GM18526 (cell line): ENCODE measurements around the gene IP6K3.

Source experiments
- POLR2A ChIP-seq: IDR thresholded peaks from 3 replicates; pipeline ENCODE4 v1.6.1; 2011; ENCODE audit not compliant: insufficient read length; ENCODE audit errors: extremely low read depth

Gene IP6K3

GRCh38 chr6:33782561-33782960, 35.9 kb upstream of the IP6K3 start:
- no peak for TF ChIP-seq POLR2A

GRCh38 chr6:33781131-33781975, 34.6 kb upstream of the IP6K3 start:
- no peak for TF ChIP-seq POLR2A

- no peak for TF ChIP-seq POLR2A
Observed at GRCh38 chr6:33779895-33780294, 33.2 kb upstream of the IP6K3 start.

DNA sequence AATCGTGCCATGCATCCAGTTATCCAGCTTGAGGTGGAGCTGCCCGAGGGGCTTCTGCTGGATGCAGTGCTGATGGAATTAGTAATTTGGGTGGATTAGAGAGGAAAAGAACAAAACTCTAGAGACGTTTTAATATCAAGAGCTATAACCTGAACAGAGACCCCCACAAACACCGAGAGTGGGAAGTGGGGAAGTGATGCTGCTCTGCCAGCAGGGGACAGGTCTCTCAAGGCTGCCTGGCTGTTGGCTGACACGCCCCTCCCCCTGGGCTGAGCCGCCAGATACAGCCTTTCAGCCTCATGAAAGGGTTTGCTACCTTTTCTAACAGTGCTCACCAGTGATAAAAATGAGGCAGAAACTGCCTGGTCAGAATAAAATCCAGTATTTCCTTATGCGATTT, 32.6 kb upstream of the IP6K3 start:
- TF ChIP-seq POLR2A, result no peak

- TF ChIP-seq POLR2A, result no peak
Observed at GRCh38 chr6:33778444-33779121, 31.9 kb upstream of the IP6K3 start.

DNA sequence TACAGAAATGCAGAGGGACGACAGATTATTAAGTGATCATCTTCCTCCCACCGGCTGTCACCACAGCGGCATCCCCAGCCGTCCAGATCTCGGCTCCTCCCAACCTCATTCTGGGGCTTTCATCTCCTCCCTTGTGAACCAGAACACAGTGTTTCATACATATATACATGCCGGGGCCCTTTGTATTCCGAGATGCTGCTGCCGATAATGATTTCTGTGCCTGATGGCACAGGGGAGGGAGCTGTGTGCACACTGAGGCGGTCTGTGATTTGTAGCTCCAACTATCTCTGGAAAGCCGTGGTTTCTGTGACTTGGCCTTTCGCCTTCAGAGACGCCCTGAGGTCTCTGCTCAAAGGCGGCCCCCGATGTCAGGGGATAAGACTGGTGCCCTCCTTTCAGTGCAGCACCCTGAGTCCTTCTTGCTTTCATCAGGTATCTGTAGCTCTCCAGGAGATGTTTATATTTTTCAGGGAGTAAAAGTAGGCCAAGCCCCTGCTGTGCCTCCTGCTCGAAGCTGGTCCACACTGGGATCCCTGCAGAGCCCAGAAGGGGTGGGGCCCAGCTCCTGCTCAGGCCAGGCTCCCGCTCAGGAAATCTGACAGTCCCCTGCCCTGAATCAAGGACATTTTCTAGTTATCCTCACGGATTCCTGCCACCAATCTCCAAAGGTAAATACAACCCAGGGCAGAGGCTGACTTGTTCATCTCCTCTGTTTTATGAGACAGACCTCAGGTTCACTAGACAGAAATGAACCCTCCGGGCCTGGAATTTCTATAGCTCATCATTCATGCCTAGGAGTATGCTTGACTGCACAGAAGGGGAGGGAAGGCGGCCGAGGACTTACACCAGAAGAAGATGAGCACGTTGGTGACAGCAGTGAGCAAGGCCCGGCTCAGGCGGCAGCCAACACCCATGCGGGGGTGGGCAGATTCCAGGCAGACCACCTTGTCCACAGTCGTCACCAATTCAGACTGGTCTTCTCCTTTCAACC, 31.0 kb upstream of the IP6K3 start:
- TF ChIP-seq POLR2A, result no peak

GRCh38 chr6:33776764-33777163, 30.1 kb upstream of the IP6K3 start:
- TF ChIP-seq POLR2A, result no peak

- no peak for TF ChIP-seq POLR2A
Observed at GRCh38 chr6:33776186-33776585, 29.5 kb upstream of the IP6K3 start.

GRCh38 chr6:33774774-33775173, 28.1 kb upstream of the IP6K3 start:
- TF ChIP-seq POLR2A, result no peak

GRCh38 chr6:33772902-33773472, 26.3 kb upstream of the IP6K3 start:
- no peak for TF ChIP-seq POLR2A

DNA sequence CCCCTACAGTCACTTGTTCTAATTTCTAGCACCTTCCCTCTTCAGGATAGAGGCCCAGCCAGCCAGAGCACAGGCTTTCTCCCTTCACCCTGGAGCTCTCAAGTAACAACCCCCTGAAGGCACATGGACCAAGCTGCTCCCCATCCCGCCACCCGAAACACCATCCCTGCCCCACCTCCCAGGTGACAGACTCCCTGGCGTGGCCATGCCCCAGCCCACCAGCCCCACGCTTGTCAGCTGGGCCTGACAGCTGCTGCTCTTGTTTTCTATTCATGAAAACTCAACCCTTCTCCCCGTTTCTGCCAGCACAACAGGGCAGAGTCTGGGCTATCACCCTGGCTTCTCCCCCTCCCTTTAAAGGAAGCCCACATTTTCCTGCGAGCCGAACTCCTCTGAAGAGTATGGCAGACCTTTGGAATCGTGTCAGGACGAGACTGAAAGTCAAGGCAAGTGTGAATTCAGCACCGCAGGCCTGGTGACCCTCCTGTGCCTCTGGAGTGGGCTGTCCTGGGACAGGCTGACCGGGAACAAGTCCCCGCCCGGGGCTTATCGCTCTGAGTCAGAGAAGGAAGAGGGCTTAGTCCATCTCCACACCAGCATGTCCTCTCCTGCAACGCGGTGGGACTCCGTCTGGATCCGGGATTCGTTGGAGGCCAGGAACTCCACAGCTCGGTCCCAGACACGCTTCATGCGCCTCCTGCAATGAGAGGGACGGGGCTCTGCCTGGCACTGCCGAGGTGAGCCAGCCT, 25.6 kb upstream of the IP6K3 start:
- TF ChIP-seq POLR2A, result no peak

DNA sequence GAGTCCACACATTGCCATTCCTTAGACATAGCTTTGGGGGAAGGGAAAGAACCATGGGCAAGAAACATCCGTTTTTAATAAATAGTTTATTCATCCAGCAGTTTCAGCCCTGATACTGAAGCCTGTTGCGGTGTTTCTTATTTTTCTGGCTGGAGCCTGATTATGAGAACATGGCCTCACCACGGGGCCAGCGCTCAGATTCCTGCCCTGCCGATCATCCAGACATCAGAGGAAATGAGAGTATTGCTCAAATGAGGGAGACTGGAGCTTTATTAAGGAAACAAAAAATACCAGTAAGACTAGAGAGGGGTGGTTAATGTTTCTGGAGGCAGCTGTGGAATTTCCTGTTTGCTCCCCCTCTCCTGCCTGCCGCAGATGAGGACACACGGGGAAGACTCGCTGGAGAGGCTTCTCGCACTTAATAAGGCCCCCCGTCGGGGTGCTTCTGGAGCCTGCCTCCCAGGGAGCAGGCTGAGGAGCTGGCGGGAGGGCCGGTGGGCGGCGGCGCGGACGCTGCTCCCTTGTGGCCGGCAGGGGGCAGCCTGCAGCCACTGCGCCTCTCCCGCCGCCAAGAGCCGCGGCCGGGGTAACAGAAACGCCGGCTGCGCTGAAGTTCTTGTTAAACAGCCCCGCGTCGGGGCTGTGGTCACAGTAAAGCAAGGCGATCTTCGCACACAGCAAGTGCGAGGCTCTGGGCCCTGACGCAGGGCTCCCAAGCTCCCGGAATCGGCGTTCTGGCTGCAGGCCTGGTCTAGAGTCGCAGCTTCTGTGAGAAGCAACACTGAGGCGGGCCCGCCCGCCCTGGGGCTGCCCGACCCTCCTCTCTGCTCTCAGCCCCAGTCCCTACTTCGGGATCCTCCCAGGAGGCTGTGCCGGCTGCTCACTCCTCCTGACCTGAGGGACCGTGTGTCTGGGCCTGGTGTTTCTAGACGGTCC, 24.7 kb upstream of the IP6K3 start:
- TF ChIP-seq POLR2A, result no peak

DNA sequence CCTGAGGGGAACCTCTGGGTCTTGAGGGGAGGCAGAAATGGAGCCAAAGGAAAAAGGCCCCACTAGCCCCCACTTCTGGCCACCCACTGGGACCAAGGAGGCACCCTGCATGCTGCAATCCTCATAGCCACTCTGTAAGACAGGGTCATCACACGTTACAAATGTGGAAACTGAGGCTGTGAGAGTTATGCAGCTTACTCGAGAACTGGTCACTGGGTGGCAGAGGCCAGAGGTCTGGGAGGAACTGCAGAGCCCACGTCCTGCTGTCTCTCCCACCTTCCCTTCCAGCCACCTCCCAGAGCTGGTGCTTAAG, 24.1 kb upstream of the IP6K3 start:
- TF ChIP-seq POLR2A, result no peak
